GM12878 (cell line): ENCODE data around the gene LRRC59. TPM values are rescaled to one million over a fixed set of nuclear protein-coding genes. Genes with fewer than 3 reads are reported as not detected.

Experiments used
- ATAC-seq: fragments of 200-7000 bp; cut with Tn5 transposase; 3 replicates; pipeline ENCODE4 v1.9.1; 2020; ENCODE audit warnings: mild to moderate bottlenecking, moderate library complexity
- BruUV-seq: library from RNA; stranded (reverse); fragments of 400-500 nt; replicated peaks from 2 replicates; lab custom pipeline; 2021; lab: Mats Ljungman, UMichigan
- CTCF ChIA-PET: fragments of 300-600 bp; sonication (Branson Sonifier 250); formaldehyde crosslinking; extraction: SDS; loops from one replicate; lab custom pipeline; 2021; ENCODE audit warnings: inconsistent platforms; lab: Yijun Ruan, JAX
- POLR2A ChIA-PET: fragments of 350-600 bp; formaldehyde crosslinking; extraction: SDS; loops from one replicate; lab custom pipeline; 2021; ENCODE audit warnings: inconsistent platforms; lab: Charles Lee
- RAD21 ChIA-PET: fragments of 300-600 bp; sonication (Branson Sonifier 250); formaldehyde crosslinking; loops from one replicate; lab custom pipeline; 2023; ENCODE audit warnings: antibody characterized with exemption; ENCODE audit not compliant: unreplicated experiment; lab: Charles Lee
- SMC1A ChIA-PET: fragments of 300-600 bp; sonication (Branson Sonifier 250); formaldehyde crosslinking; loops from one replicate; lab custom pipeline; 2023; ENCODE audit not compliant: unreplicated experiment, uncharacterized antibody; lab: Charles Lee
- DNase-seq: peaks from one replicate; pipeline ENCODE4 v3.0.0-alpha.2; 2011; ENCODE audit warnings: low read depth, low spot score
- FAIRE-seq: peaks from 3 replicates; lab custom pipeline; 2011; peaks lifted over from hg19 to GRCh38; lab: Jason Lieb, UNC
- H2AFZ ChIP-seq: 2 replicates; pipeline ENCODE4 v1.6.0; 2011; ENCODE audit warnings: low read depth, low read length, control low read depth; ENCODE audit not compliant: control insufficient read depth
- H3K27ac ChIP-seq: 2 replicates; pipeline ENCODE4 v1.5.1; 2011; ENCODE audit warnings: control low read depth; ENCODE audit not compliant: control insufficient read depth, insufficient read depth
- H3K27me3 ChIP-seq, 2 experiments: replicated peaks in 1 of 2; 2 replicates each; pipeline versions ENCODE4 v1.6.0 to v1.6.1; 2011; ENCODE audit warnings: low read length in 1 of 2; ENCODE audit not compliant: control insufficient read depth in 2 of 2, insufficient read depth in 2 of 2
- H3K36me3 ChIP-seq, 2 experiments: 2 replicates each; pipeline ENCODE4 v1.5.1; 2011; ENCODE audit warnings: low read length in 1 of 2; ENCODE audit not compliant: control insufficient read depth in 2 of 2, insufficient read depth in 2 of 2
- H3K4me1 ChIP-seq: 2 replicates; pipeline ENCODE4 v1.6.1; 2011; ENCODE audit warnings: mild to moderate bottlenecking, low read length, moderate library complexity, mixed read lengths; ENCODE audit not compliant: control insufficient read depth, insufficient read depth
- H3K4me2 ChIP-seq: 2 replicates; pipeline ENCODE4 v1.6.0; 2011; ENCODE audit warnings: control low read depth; ENCODE audit not compliant: control insufficient read depth, insufficient read depth
- H3K4me3 ChIP-seq: fragments of 200-600 bp; sonication (generic); 2 replicates; pipeline ENCODE4 v1.5.1; 2016
- H3K79me2 ChIP-seq: 2 replicates; pipeline ENCODE4 v1.6.0; 2011; ENCODE audit warnings: low read length; ENCODE audit not compliant: control insufficient read depth, insufficient read depth
- H3K9ac ChIP-seq: 2 replicates; pipeline ENCODE4 v1.8.0; 2011; ENCODE audit warnings: low read length, control low read depth, mixed read lengths; ENCODE audit not compliant: control insufficient read depth, insufficient read depth
- H3K9me3 ChIP-seq: replicated peaks from 3 replicates; pipeline ENCODE4 v1.5.1; 2011; ENCODE audit warnings: mild to moderate bottlenecking, low read length; ENCODE audit not compliant: control insufficient read depth, insufficient read depth
- H4K20me1 ChIP-seq: 2 replicates; pipeline ENCODE4 v1.6.0; 2011; ENCODE audit not compliant: control insufficient read depth, insufficient read depth
- ATF7 ChIP-seq: fragments of 450-650 bp; IDR thresholded peaks from 2 replicates; pipeline ENCODE4 v1.6.1; 2016; ENCODE audit warnings: low read depth, mild to moderate bottlenecking
- CREB1 ChIP-seq: IDR thresholded peaks from 2 replicates; pipeline ENCODE4 v1.6.1; 2012; ENCODE audit warnings: low read depth, mild to moderate bottlenecking, inconsistent platforms
- CTCF ChIP-seq, 3 experiments: IDR thresholded peaks in 2 of 3; conservative IDR thresholded peaks in 1 of 3; 2 replicates each; pipeline ENCODE4 v1.5.1; 2011; ENCODE audit warnings: low read depth in 3 of 3, low read length in 3 of 3, mild to moderate bottlenecking in 3 of 3, control low read depth in 2 of 3, moderate library complexity in 2 of 3, inconsistent platforms in 1 of 3, mixed read lengths in 1 of 3; ENCODE audit not compliant: control insufficient read depth in 2 of 3, insufficient read depth in 1 of 3; ENCODE audit errors: extremely low read depth in 1 of 3
- FOXK2 ChIP-seq: fragments of 450-650 bp; IDR thresholded peaks from 2 replicates; pipeline ENCODE4 v1.6.1; 2017; ENCODE audit warnings: mild to moderate bottlenecking, moderate library complexity
- IKZF1 ChIP-seq: fragments of 450-650 bp; conservative IDR thresholded peaks from 2 replicates; pipeline ENCODE4 v1.6.1; 2017; ENCODE audit warnings: antibody characterized with exemption, mild to moderate bottlenecking
- JUNB ChIP-seq: IDR thresholded peaks from 2 replicates; pipeline ENCODE4 v1.6.1; 2016; ENCODE audit warnings: antibody characterized with exemption, mild to moderate bottlenecking
- MYC ChIP-seq: IDR thresholded peaks from 2 replicates; pipeline ENCODE4 v1.6.1; 2011; ENCODE audit warnings: mild to moderate bottlenecking, low read length, moderate library complexity, inconsistent platforms; ENCODE audit not compliant: insufficient read depth, insufficient replicate concordance, insufficient read length, severe bottlenecking
- PAX8 ChIP-seq: fragments of 450-650 bp; IDR thresholded peaks from 2 replicates; pipeline ENCODE4 v1.6.1; 2017; ENCODE audit warnings: mild to moderate bottlenecking, moderate library complexity
- POLR2AphosphoS2 ChIP-seq: IDR thresholded peaks from 2 replicates; pipeline ENCODE4 v1.6.1; 2011; ENCODE audit warnings: low read depth, mild to moderate bottlenecking, low read length, improper control_type of control experiment, moderate library complexity
- RB1 ChIP-seq: fragments of 450-650 bp; formaldehyde crosslinking; IDR thresholded peaks from 2 replicates; pipeline ENCODE4 v1.6.1; 2017; ENCODE audit warnings: mild to moderate bottlenecking, borderline replicate concordance
- RFX5 ChIP-seq: IDR thresholded peaks from 2 replicates; pipeline ENCODE4 v1.6.1; 2011; ENCODE audit warnings: low read depth, low read length, improper control_type of control experiment
- SMC3 ChIP-seq: IDR thresholded peaks from 2 replicates; pipeline ENCODE4 v1.6.1; 2011; ENCODE audit warnings: low read length, improper control_type of control experiment, borderline replicate concordance
- STAT3 ChIP-seq: IDR thresholded peaks from 2 replicates; pipeline ENCODE4 v1.6.1; 2011; ENCODE audit warnings: low read depth, low read length, improper control_type of control experiment
- ZNF217 ChIP-seq: fragments of 450-650 bp; IDR thresholded peaks from 2 replicates; pipeline ENCODE4 v1.6.1; 2017; ENCODE audit warnings: antibody characterized with exemption, mild to moderate bottlenecking
- ZNF622 ChIP-seq: fragments of 450-650 bp; IDR thresholded peaks from 2 replicates; pipeline ENCODE4 v1.6.1; 2017; ENCODE audit warnings: mild to moderate bottlenecking, inconsistent platforms
- WGBS: methylation state at CpG from one replicate; pipeline ENCODE4 v1.1.6; 2016; ENCODE audit warnings: low lambda C conversion rate; ENCODE audit not compliant: insufficient replicate concordance, insufficient coverage; ENCODE audit errors: missing lambda C conversion rate; 5-methylcytosine and 5-hydroxymethylcytosine counted together
- in situ Hi-C: fragments of 300-500 bp; cut with MboI; formaldehyde crosslinking; loops from 9 replicates; pipeline ENCODE4 v1.14.3; 2018; ENCODE audit warnings: mixed read lengths
- intact Hi-C: fragments of 100-400 bp; cut with micrococcal nuclease; formaldehyde crosslinking; loops from one replicate; pipeline ENCODE4 v1.14.2; 2022; ENCODE audit not compliant: unreplicated experiment
- polyA plus RNA-seq, 11 experiments: library from polyadenylated mRNA; depleted of rRNA in 4 of 11; unstranded in 6 of 11; stranded (reverse) in 5 of 11; fragments of >200 nt; fragmentation: Nextera tagmentation in 4 of 11; fragmentation: Illumina TruSeq in 1 of 11; extraction: Ambion mirVana in 4 of 11; extraction: Trizol in 1 of 11; gene quantifications; 1 replicate in 1 of 11; 2 replicates in 10 of 11; pipeline versions ENCODE4 v1.2.1 to v1.2.3, GENCODE V29; 2011 to 2016; ENCODE audit warnings: inconsistent platforms in 2 of 11, missing spikeins in 2 of 11, low read depth in 1 of 11
- total RNA-seq, 4 experiments: library from RNA; depleted of rRNA in 3 of 4; stranded (reverse); fragments of >200 nt in 3 of 4; fragmentation: Illumina TruSeq in 1 of 4; extraction: Trizol in 1 of 4; gene quantifications; 2 replicates each; pipeline versions ENCODE4 v1.2.1 to v1.2.3, GENCODE V29; 2013 to 2021

The LRRC59 gene
- total and polyA plus RNA-seq, 10 of the 15 experiments (the other 5 are each of a cell fraction or from before 2014, with no cell fraction given), result 8.8 to 82.2 (median 63.0) TPM

- Histone ChIP-seq H3K9me3 (no peaks in the 10 kb centered on the region), H3K9ac (no peak overlapping the region)
- TF ChIP-seq PAX8 (no peak), MYC (no peak), ZNF217 (no peak), CREB1 (no peak), IKZF1 (no peak), RFX5 (no peak), SMC3 (no peak), FOXK2 (no peak), ZNF622 (no peak), JUNB (no peak), POLR2AphosphoS2 (no peak), CTCF (IDR thresholded peaks at IDR 0.05 in 2 of 3, conservative IDR thresholded peaks at IDR 0.05 in 1 of 3; ENCODE audit: control insufficient read depth in 2 of 3, extremely low read depth in 1 of 3, insufficient read depth in 1 of 3, low read depth in 3 of 3, low read length in 3 of 3) (no peak), RB1 (no peak), STAT3 (no peak), ATF7 (no peak)
- TF ChIP-seq, all 136 proteins: peak for 0
- ChIA-PET CTCF (interaction anchor here (1.1 to 1.7 kb wide), 2 partner anchors 11 to 71 kb away, joined by 4 to 5 read pairs; no protein-coding TSS in a partner anchor), POLR2A (no interaction called here), RAD21 (no interaction called here), SMC1A (no interaction called here)
- Histone ChIP-seq H3K36me3 (peaks cover 9 to 37% of the 10 kb centered on the region in 2 experiments; a peak in 3 of 4 replicates), H3K4me1 (no peaks in the 10 kb centered on the region), H2AFZ (no peak overlapping the region), H3K27me3 (no peaks in the 10 kb centered on the region), H3K27ac (no peak overlapping the region), H3K4me3 (no peak overlapping the region), H3K4me2 (no peak overlapping the region), H4K20me1 (no peaks in the 10 kb centered on the region), H3K79me2 (no peaks in the 10 kb centered on the region)
- in situ Hi-C loops (no loop called here), intact Hi-C loops (no loop called here)
- FAIRE-seq (no peak), DNase-seq (no peak), ATAC-seq (no peak)
- WGBS, result 96% methylated on average over 16 of the region's 17 CpGs
- BruUV-seq, result no TSS peak
Measured at GRCh38 chr17:50358177-50358576, 39.1 kb downstream of the LRRC59 start.
